HepG2 (cell line): ENCODE data around the gene FNDC3A. TPM values are rescaled to one million over a fixed set of nuclear protein-coding genes. Genes with fewer than 3 reads are reported as not detected.
A peak's percentile ranks its signal among the peaks of the same experiment; 100 is the strongest.

Experiments
- CREB1 ChIP-seq, 2 experiments: fragments of 450-650 bp in 1 of 2; IDR thresholded peaks; 2 replicates each; pipeline ENCODE4 v1.6.1; 2016 to 2017; ENCODE audit warnings: control low read depth in 1 of 2, mild to moderate bottlenecking in 1 of 2, missing compliant biosample characterization in 1 of 2, missing genetic modification characterization in 1 of 2
- FIP1L1 ChIP-seq: fragments of 200-400 bp; formaldehyde crosslinking; IDR thresholded peaks from 2 replicates; pipeline ENCODE4 v1.6.1; 2018; ENCODE audit warnings: low read depth, mild to moderate bottlenecking, low read length, moderate library complexity, borderline replicate concordance; ENCODE audit not compliant: insufficient read depth
- KLF9 ChIP-seq: IDR thresholded peaks from 2 replicates; pipeline ENCODE4 v1.6.1; 2016; ENCODE audit warnings: low read depth
- MTERF4 ChIP-seq: sonication (generic); formaldehyde crosslinking; IDR thresholded peaks from 2 replicates; pipeline ENCODE4 v1.8.0; 2023; ENCODE audit warnings: mild to moderate bottlenecking, missing genetic modification reagents
- PRDM15 ChIP-seq: sonication (generic); formaldehyde crosslinking; IDR thresholded peaks from 2 replicates; pipeline ENCODE4 v1.4.0; 2020; ENCODE audit warnings: missing genetic modification reagents
- SNAI1 ChIP-seq: sonication (generic); formaldehyde crosslinking; IDR thresholded peaks from 2 replicates; pipeline ENCODE4 v1.5.0; 2020; ENCODE audit warnings: mild to moderate bottlenecking, missing genetic modification reagents, borderline replicate concordance
- ZBTB26 ChIP-seq: IDR thresholded peaks from 2 replicates; pipeline ENCODE4 v1.6.1; 2016; ENCODE audit warnings: missing compliant biosample characterization, missing genetic modification reagents, borderline replicate concordance
- ZNF331 ChIP-seq: sonication (generic); formaldehyde crosslinking; IDR thresholded peaks from 2 replicates; pipeline ENCODE4 v1.4.0; 2020; ENCODE audit warnings: missing genetic modification reagents
- ZNF451 ChIP-seq: sonication (generic); formaldehyde crosslinking; IDR thresholded peaks from 2 replicates; pipeline ENCODE4 v1.5.0; 2020; ENCODE audit warnings: mild to moderate bottlenecking, missing genetic modification reagents
- ZNF468 ChIP-seq: sonication (generic); formaldehyde crosslinking; IDR thresholded peaks from 2 replicates; pipeline ENCODE4 v1.8.0; 2022; ENCODE audit warnings: mild to moderate bottlenecking, moderate library complexity, missing genetic modification reagents
- ZNF510 ChIP-seq: sonication (generic); formaldehyde crosslinking; IDR thresholded peaks from 2 replicates; pipeline ENCODE4 v1.4.0; 2020; ENCODE audit warnings: low read depth, mild to moderate bottlenecking, missing genetic modification reagents
- ZNF670 ChIP-seq: sonication (generic); formaldehyde crosslinking; IDR thresholded peaks from 2 replicates; pipeline ENCODE4 v1.8.0; 2022; ENCODE audit warnings: mild to moderate bottlenecking, missing genetic modification reagents, borderline replicate concordance
- ZNF713 ChIP-seq: sonication (generic); formaldehyde crosslinking; IDR thresholded peaks from 2 replicates; pipeline ENCODE4 v1.4.0; 2020; ENCODE audit warnings: mild to moderate bottlenecking, missing genetic modification reagents
- ZSCAN25 ChIP-seq: sonication (generic); formaldehyde crosslinking; IDR thresholded peaks from 2 replicates; pipeline ENCODE4 v1.8.0; 2022; ENCODE audit warnings: mild to moderate bottlenecking, missing genetic modification reagents
- polyA plus RNA-seq, 8 experiments: library from polyadenylated mRNA; depleted of rRNA in 3 of 8; stranded (reverse) in 7 of 8; unstranded in 1 of 8; fragments of >200 nt; fragmentation: Illumina TruSeq in 4 of 8; extraction: Trizol in 4 of 8; gene quantifications; 2 replicates each; pipeline versions ENCODE4 v1.2.1 to v1.2.3, GENCODE V29; 2011 to 2016; ENCODE audit warnings: low read depth in 4 of 8, missing spikeins in 1 of 8, mixed read lengths in 1 of 8; ENCODE audit not compliant: insufficient read depth in 1 of 8
- total RNA-seq, 5 experiments: library from RNA; depleted of rRNA; stranded (reverse); fragments of >200 nt; fragmentation: Illumina TruSeq; extraction: Trizol; gene quantifications; 2 replicates each; pipeline ENCODE4 v1.2.3, GENCODE V29; 2016; ENCODE audit warnings: low read depth in 1 of 5
- TF ChIP-seq, protein P1 (sequence below), 2 experiments: sonication (generic) in 1 of 2; formaldehyde crosslinking in 1 of 2; IDR thresholded peaks; 2 replicates each; pipeline versions ENCODE4 v1.4.0 to v1.6.1; 2016 to 2020; ENCODE audit warnings: borderline replicate concordance in 1 of 2, low read depth in 1 of 2, mild to moderate bottlenecking in 1 of 2, missing genetic modification reagents in 1 of 2
- TF ChIP-seq, protein P2 (sequence below): IDR thresholded peaks from 2 replicates; pipeline ENCODE4 v1.6.1; 2016; ENCODE audit warnings: mild to moderate bottlenecking, missing biosample characterization, missing genetic modification reagents

The FNDC3A gene
- total and polyA plus RNA-seq, 2 of the 13 experiments (the other 11 are each of a cell fraction or from before 2014, with no cell fraction given), result 36.7 to 39.3 TPM

DNA sequence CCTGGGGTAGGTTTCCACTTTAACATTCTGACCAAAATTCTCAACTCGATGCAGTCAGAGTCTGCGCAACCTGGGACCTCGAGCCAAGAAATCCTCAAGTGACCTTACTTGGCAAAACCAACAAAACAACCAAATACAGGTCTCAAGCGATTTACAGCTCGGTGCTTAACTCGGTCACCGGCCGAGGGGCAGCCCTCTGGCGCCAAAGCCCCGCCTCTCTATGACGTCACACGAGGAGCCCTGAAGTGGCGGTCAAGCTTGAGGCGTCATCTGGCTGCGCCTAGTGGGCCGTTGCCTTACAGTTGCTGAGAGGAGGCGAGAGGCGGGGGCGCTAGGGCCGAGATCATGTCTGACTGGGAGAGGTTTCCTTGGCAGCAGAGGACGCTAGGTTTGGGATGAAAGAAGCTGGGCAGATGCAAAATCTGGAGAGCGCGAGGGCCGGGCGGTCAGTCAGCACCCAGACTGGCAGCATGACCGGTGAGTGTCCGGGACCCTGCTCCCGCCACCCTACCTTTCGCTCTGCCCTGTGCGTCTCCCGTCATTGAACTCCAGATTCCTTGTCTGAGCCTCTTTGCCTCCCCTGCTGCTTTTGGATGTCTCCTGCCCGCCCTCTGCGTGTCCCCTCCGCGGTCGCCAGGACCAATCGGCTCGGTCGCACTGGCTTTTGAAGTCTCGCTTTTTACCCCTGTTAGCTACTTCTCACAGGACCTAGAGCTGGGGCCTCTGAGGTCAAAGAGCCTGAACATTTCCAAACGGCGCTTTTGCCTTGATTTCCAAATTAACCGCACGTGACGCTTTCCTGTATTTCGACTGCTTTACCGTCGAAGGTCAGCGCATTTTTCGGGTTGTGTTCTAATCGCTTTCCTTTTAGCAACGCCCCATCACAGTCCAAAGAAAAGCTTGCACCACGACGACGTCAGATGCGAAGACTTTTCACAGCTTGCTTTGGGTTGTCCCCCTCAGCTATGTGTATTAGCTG, 272.2 kb downstream of the FNDC3A start, which contains the start of gene CDADC1 (continued):
- TF ChIP-seq FIP1L1 (no peak), PRDM15 (CRISPR knock-in tag) (peak; percentile 89), ZNF331 (CRISPR knock-in tag) (peak; percentile 40; the same call in 1 of the 2 replicates), ZNF670 (no peak), KLF9 (CRISPR knock-in tag) (no peak), ZSCAN25 (CRISPR knock-in tag) (0 out of 2 replicates have a peak, but pooled peaks have one; percentile 43), ZNF510 (CRISPR knock-in tag) (no peak), ZNF713 (CRISPR knock-in tag) (no peak), SNAI1 (CRISPR knock-in tag) (no peak), CREB1 (IDR thresholded peaks at IDR 0.05) (peak; percentile 100), CREB1 (CRISPR knock-in tag; IDR thresholded peaks at IDR 0.05) (peak; percentile 99), ZNF451 (no peak), MTERF4 (no peak), ZBTB26 (CRISPR knock-in tag) (no peak), ZNF468 (CRISPR knock-in tag) (no peak)
- TF ChIP-seq, protein P1, sequence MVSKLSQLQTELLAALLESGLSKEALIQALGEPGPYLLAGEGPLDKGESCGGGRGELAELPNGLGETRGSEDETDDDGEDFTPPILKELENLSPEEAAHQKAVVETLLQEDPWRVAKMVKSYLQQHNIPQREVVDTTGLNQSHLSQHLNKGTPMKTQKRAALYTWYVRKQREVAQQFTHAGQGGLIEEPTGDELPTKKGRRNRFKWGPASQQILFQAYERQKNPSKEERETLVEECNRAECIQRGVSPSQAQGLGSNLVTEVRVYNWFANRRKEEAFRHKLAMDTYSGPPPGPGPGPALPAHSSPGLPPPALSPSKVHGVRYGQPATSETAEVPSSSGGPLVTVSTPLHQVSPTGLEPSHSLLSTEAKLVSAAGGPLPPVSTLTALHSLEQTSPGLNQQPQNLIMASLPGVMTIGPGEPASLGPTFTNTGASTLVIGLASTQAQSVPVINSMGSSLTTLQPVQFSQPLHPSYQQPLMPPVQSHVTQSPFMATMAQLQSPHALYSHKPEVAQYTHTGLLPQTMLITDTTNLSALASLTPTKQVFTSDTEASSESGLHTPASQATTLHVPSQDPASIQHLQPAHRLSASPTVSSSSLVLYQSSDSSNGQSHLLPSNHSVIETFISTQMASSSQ (IDR thresholded peaks at IDR 0.05; ENCODE audit: low read depth), result peak; percentile 6; the same call in 1 of the 2 replicates
- TF ChIP-seq, protein P1 (CRISPR knock-in tag; IDR thresholded peaks at IDR 0.05; ENCODE audit: borderline replicate concordance), result no peak
- TF ChIP-seq, protein P2, sequence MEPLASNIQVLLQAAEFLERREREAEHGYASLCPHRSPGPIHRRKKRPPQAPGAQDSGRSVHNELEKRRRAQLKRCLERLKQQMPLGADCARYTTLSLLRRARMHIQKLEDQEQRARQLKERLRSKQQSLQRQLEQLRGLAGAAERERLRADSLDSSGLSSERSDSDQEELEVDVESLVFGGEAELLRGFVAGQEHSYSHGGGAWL (CRISPR knock-in tag), result no peak
